Progenitor cell of endocrine pancreas (in vitro differentiated cells): ENCODE data around the gene RCOR1. TPM values are rescaled to one million over a fixed set of nuclear protein-coding genes. Genes with fewer than 3 reads are reported as not detected.

Source experiments
- DNase-seq: peaks from one replicate; pipeline ENCODE4 v3.0.0; 2021; ENCODE audit warnings: low spot score; ENCODE audit not compliant: unreplicated experiment
- H3K27ac Mint-ChIP-seq: 2 replicates; pipeline ENCODE4 v1.8.0; 2021; ENCODE audit warnings: mild to moderate bottlenecking, moderate library complexity, mixed read lengths
- H3K27me3 Mint-ChIP-seq: 2 replicates; pipeline ENCODE4 v1.8.0; 2021; ENCODE audit warnings: mixed read lengths
- H3K36me3 Mint-ChIP-seq: 2 replicates; pipeline ENCODE4 v1.8.0; 2022; ENCODE audit warnings: mixed read lengths; ENCODE audit not compliant: insufficient read depth
- H3K4me1 Mint-ChIP-seq: 2 replicates; pipeline ENCODE4 v1.8.0; 2021; ENCODE audit warnings: low read depth, mixed read lengths
- H3K4me3 Mint-ChIP-seq: 2 replicates; pipeline ENCODE4 v1.8.0; 2021; ENCODE audit warnings: low read depth, mild to moderate bottlenecking, moderate library complexity, mixed read lengths
- H3K9me3 Mint-ChIP-seq: 2 replicates; pipeline ENCODE4 v1.8.0; 2021; ENCODE audit warnings: low read depth, mixed read lengths
- total RNA-seq: library from RNA; stranded (reverse); gene quantifications from 2 replicates; pipeline ENCODE4 v1.2.1, GENCODE V29; 2021
- TF ChIP-seq, protein P1 (sequence below): fragments of 200-600 bp; sonication (generic); IDR thresholded peaks from one replicate; pipeline ENCODE4 v1.5.0; 2021; ENCODE audit warnings: antibody characterized with exemption, mild to moderate bottlenecking; ENCODE audit not compliant: unreplicated experiment

Gene RCOR1
- total RNA-seq, 1 donor from 2014 or later, result 41.9 TPM

DNA sequence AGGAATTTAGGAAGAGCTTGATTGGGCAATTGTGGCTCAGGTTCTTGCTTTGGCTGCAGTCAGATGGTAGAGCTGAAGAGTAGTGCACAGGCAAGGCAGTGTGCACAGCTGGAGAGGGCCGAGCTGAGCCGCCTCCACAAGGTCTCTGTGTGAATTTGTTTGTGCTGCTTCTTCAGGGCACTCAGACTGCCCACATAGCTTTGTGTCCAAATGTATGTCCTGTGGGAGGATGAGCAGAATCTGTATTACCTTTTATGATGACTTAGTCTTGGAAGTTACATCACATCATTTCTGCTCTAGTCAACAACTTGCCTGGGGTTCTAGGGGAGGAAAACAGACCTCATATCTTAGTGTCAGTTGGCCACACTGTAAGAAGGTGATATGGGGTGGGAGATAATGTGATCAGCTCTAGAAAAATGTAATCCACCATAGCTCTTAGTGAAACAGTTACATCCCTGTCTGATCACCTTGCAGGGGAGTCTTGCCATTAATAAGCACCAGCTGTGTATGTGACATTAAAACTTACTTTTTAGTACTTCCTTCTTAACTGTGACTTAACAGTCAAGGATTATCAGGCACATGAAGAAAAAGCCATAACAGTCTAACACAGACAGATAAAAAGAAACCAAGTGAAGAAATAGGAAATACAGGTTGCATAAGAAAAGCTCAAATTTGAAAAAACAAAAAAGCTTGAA, 53.4 kb downstream of the RCOR1 start:
- no peak for DNase-seq
- H3K9me3 Mint-ChIP-seq, result no peaks in the 10 kb centered on the region
- H3K4me1 Mint-ChIP-seq, result peaks cover 6% of the 10 kb centered on the region
- no peaks in the 10 kb centered on the region for H3K27me3 Mint-ChIP-seq
- H3K36me3 Mint-ChIP-seq, result no peaks in the 10 kb centered on the region
- H3K27ac Mint-ChIP-seq, result peak overlapping the region; percentile 4
- no peak overlapping the region for H3K4me3 Mint-ChIP-seq
- TF ChIP-seq, protein P1, sequence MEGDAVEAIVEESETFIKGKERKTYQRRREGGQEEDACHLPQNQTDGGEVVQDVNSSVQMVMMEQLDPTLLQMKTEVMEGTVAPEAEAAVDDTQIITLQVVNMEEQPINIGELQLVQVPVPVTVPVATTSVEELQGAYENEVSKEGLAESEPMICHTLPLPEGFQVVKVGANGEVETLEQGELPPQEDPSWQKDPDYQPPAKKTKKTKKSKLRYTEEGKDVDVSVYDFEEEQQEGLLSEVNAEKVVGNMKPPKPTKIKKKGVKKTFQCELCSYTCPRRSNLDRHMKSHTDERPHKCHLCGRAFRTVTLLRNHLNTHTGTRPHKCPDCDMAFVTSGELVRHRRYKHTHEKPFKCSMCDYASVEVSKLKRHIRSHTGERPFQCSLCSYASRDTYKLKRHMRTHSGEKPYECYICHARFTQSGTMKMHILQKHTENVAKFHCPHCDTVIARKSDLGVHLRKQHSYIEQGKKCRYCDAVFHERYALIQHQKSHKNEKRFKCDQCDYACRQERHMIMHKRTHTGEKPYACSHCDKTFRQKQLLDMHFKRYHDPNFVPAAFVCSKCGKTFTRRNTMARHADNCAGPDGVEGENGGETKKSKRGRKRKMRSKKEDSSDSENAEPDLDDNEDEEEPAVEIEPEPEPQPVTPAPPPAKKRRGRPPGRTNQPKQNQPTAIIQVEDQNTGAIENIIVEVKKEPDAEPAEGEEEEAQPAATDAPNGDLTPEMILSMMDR, result no peak

GRCh38 chr14:102646615-102647014, 54.2 kb downstream of the RCOR1 start:
- TF ChIP-seq, protein P1, result no peak
- Mint-ChIP-seq H3K27me3 (no peaks in the 10 kb centered on the region), H3K4me3 (no peak overlapping the region), H3K4me1 (peaks cover 8% of the 10 kb centered on the region), H3K27ac (no peak overlapping the region), H3K9me3 (no peaks in the 10 kb centered on the region), H3K36me3 (no peaks in the 10 kb centered on the region)
- DNase-seq, result no peak

DNA sequence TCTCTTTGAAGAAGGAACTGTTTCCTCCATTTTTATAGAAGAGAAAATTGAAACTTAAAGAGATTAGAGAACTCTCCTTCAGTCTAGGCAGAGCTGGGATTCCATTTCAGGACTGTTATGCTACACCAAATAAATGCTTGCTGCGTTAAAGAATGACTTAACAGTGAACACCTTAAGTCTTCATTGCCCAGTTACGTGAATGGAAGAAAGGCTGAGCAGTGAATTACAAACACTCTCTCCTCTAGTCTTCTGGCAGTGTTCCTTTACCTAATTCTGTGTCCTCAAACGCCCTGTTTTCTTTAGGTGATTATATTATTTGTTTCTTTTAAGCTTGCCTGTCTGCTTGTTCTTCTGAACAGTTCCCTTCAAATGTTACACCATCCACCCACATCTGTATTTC, 59.7 kb downstream of the RCOR1 start:
- DNase-seq, result no peak
- peaks cover 5% of the 10 kb centered on the region for H3K9me3 Mint-ChIP-seq
- TF ChIP-seq, protein P1, result no peak
- H3K27ac Mint-ChIP-seq, result no peak overlapping the region
- H3K27me3 Mint-ChIP-seq, result no peaks in the 10 kb centered on the region
- H3K4me1 Mint-ChIP-seq, result peaks cover 17% of the 10 kb centered on the region
- H3K4me3 Mint-ChIP-seq, result no peak overlapping the region
- H3K36me3 Mint-ChIP-seq, result peaks cover 3% of the 10 kb centered on the region

GRCh38 chr14:102654298-102654697, 61.8 kb downstream of the RCOR1 start:
- H3K4me1 Mint-ChIP-seq, result peaks cover 15% of the 10 kb centered on the region
- H3K4me3 Mint-ChIP-seq, result no peak overlapping the region
- H3K9me3 Mint-ChIP-seq, result peaks cover 5% of the 10 kb centered on the region
- no peaks in the 10 kb centered on the region for H3K27me3 Mint-ChIP-seq
- H3K36me3 Mint-ChIP-seq, result peaks cover 3% of the 10 kb centered on the region
- no peak overlapping the region for H3K27ac Mint-ChIP-seq
- TF ChIP-seq, protein P1, result no peak
- no peak for DNase-seq

DNA sequence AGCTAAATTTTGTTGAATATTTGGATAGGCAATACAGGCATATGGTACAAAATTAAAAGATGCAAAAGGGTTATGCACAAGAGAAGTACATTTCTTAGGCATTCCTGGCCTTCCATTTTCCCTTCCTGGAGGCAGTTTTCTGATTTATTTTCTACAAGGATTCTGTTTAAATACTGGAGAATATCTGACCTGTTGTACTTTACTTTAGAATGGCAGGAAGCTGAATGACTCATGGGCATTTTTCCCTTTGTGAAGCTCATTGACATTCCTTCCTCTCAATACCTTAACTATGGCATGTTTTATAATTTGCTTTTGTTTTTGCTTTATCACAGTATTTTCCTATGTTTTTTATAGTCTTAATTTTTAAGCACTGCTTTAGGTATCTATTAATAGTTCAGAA, 62.7 kb downstream of the RCOR1 start:
- H3K9me3 Mint-ChIP-seq, result peaks cover 5% of the 10 kb centered on the region
- TF ChIP-seq, protein P1, result no peak
- peaks cover 13% of the 10 kb centered on the region for H3K4me1 Mint-ChIP-seq
- no peak overlapping the region for H3K4me3 Mint-ChIP-seq
- DNase-seq, result no peak
- H3K27me3 Mint-ChIP-seq, result no peaks in the 10 kb centered on the region
- peak overlapping the region; percentile 40 for H3K27ac Mint-ChIP-seq
- H3K36me3 Mint-ChIP-seq, result peaks cover 3% of the 10 kb centered on the region
